ENCODE data around the gene DKC1.

Gene DKC1

DNA sequence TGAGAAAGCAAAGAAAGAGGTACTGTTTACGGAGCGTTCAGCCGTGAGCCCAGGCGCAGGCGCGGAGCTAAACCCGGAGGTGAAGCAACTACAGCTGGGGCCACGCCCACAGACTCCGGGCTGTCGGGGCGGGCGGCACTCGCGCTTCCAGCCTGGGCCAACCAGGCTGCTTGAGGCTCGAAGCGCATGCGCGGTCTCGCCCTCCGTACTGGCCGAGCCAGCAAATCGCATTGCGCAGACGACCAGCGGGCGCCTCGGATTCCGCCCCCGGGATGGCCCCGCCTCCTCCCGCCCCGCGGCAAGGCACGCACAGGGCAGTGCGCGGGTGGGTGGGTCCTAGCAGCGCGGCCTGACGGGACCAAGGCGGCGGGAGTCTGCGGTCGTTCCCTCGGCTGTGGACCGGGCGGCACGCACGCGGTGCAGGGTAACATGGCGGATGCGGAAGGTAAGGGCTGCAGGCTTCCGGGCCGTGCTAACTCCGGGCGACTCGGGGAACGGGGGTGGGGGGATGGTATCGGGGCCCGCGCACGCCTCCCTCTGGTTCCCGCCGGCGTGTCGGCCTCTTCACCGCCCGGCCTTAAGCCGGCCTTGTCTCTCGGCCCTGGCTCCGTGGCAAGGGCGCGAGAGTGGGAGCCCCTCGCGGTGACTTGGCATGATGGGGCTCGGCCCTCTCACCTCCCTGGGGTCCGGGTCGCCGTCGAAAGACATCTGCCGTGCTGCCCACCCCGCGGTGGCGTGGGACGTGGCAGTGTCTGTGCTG lies at the start of gene DKC1:
TSS of gene DKC1 (plus strand) at position 328 of the 760 bp plus-strand sequence. CDS start at position 430, 102 bp downstream.
- H3K4me1 Mint-ChIP-seq = peaks cover 2 to 10% of the 10 kb centered on the region in 2 donors
- H3K36me3 Mint-ChIP-seq = peaks cover 2 to 4% of the 10 kb centered on the region in 2 donors
- ATAC-seq (replicated peaks) (peak; percentile 85 to 89), DNase-seq (peak; percentile 94)
- H3K27me3 Mint-ChIP-seq = no peaks in the 10 kb centered on the region
- H3K27ac Mint-ChIP-seq = peak within 1 kb of the TSS; percentile 98
- H3K9me3 Mint-ChIP-seq = no peaks in the 10 kb centered on the region
- peak within 1 kb of the TSS; percentile 91 to 93 for H3K4me3 Mint-ChIP-seq

DNA sequence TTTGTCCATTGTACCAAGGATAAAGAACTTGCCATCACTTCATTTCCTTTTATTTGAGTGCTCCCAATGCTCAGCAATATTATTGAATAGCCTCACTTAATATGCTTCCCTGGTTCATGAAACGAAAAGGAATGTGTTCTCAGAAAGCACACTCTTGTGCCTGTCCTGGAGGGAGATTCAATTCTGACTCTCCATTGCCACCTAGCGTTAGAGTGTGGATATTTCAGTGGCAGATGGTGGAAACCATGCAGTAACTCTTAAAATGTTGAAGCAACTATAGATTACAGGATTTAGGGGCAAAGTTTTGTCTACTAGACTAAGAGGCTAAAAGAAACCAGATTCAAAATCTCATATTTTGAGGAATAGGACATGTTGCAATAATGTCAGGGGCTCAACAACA lies 47.7 kb upstream of the DKC1 start:
- Mint-ChIP-seq H3K27me3 (no peaks in the 10 kb centered on the region), H3K36me3 (peaks cover 12 to 16% of the 10 kb centered on the region in 2 donors), H3K27ac (no peak overlapping the region), H3K9me3 (no peaks in the 10 kb centered on the region), H3K4me3 (no peak overlapping the region), H3K4me1 (peaks cover 29 to 48% of the 10 kb centered on the region in 2 donors)
- DNase-seq (peak; percentile 16), ATAC-seq (replicated peaks) (peak; percentile 60 to 65)

DNA sequence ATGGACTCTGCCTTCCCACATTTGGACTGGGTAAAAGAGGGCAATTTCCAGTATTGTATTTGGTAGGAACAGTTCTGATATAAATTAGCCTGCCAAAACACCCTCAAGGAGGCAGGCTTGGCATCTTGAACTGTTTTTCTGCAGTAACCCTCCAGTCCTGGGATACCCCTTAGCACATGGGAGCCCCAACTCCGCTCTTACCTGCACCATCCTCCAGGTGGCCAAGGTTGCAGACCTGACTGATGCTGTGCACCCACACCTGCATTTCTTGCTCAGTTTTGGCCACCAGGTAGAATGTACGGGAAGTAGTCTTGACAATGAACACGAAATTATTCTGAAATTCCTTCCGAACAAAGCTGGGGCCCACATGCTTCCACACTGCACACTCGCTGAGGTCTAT lies 46.8 kb upstream of the DKC1 start:
- H3K36me3 Mint-ChIP-seq = peaks cover 11 to 16% of the 10 kb centered on the region in 2 donors
- peaks cover 28 to 46% of the 10 kb centered on the region in 2 donors for H3K4me1 Mint-ChIP-seq
- H3K9me3 Mint-ChIP-seq = no peaks in the 10 kb centered on the region
- ATAC-seq (replicated peaks) (no peak), DNase-seq (no peak)
- H3K4me3 Mint-ChIP-seq = no peak overlapping the region
- H3K27me3 Mint-ChIP-seq = no peaks in the 10 kb centered on the region
- no peak overlapping the region for H3K27ac Mint-ChIP-seq

DNA sequence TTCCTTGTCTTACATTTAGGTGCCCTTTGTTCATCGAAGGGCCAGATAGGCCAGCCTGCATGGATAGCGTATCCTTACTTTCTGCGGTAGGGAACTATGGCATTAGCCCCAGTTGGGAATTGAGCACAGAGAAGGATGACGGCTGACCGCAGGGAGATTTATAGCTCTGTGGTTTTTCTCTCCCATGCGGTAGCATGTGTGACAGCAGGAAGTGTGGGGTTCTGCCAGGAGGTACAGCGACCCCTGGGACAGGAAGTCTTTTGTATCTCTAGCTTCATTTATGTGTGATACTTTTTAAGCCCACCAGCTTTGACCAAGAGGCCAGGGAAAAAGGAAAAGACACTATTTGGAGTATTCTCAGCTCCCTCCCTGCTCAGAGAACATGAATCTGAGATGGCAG lies 44.8 kb upstream of the DKC1 start:
- ATAC-seq (replicated peaks) (no peak), DNase-seq (no peak)
- Mint-ChIP-seq H3K9me3 (no peaks in the 10 kb centered on the region), H3K27me3 (no peaks in the 10 kb centered on the region), H3K4me3 (no peak overlapping the region), H3K36me3 (peaks cover 3% of the 10 kb centered on the region in 2 donors), H3K27ac (no peak overlapping the region), H3K4me1 (peaks cover 21 to 34% of the 10 kb centered on the region in 2 donors)

DNA sequence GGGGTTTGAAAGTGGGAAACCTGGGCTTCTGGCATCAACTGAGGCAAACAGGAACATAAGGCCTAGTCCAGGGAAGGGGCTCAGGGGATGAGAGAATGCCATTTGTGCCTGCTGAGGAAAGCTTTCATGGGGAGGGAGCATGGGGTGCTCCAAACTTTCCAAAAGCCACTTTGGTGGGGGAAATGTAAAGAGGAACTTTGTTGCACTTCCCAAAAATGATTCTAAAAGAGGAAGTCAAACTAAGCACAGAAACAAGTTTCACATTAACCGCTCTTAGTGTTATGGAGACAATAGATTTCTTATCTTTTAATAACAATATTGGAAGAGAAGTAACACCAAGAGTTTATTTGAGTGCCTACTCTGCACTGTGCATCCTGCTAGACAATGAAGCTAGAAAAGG lies 44.0 kb upstream of the DKC1 start:
- Mint-ChIP-seq H3K4me3 (peak overlapping the region; percentile 22 to 33), H3K27ac (peak overlapping the region; percentile 16), H3K4me1 (peaks cover 18 to 29% of the 10 kb centered on the region in 2 donors), H3K9me3 (no peaks in the 10 kb centered on the region), H3K36me3 (no peaks in the 10 kb centered on the region), H3K27me3 (no peaks in the 10 kb centered on the region)
- peak; percentile 44 to 48 for ATAC-seq (replicated peaks)
- no peak for DNase-seq

DNA sequence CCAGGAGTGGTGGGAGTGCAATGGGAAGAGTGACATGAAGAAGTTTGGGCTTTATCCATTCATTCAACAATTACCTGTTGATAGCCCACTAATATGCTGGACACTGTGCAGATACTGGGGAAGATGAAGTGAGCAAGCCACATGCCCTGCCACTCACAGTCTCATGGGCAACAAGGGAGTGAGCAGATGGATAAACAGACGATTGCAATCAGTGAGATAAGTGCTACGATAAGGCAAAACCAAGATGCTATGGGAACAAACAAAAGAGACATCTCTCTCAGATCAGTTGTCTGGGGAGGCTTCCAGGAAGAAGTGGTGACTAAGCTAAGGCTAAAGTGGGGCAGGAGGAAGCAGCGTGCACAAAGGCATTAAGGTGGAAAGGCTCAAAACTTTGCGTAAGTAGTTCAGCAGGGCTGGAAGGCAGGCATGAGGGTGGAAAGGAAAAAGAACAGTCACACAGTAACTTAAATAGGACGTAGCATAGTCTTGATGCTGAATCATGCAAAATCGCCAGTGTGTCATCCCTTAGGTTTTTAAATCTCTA lies 43.5 kb upstream of the DKC1 start:
- H3K27me3 Mint-ChIP-seq = no peaks in the 10 kb centered on the region
- H3K4me1 Mint-ChIP-seq = peaks cover 18 to 29% of the 10 kb centered on the region in 2 donors
- ATAC-seq (replicated peaks) = peak; percentile 63 to 66
- peak overlapping the region; percentile 22 to 33 for H3K4me3 Mint-ChIP-seq
- H3K9me3 Mint-ChIP-seq = no peaks in the 10 kb centered on the region
- DNase-seq = no peak
- no peaks in the 10 kb centered on the region for H3K36me3 Mint-ChIP-seq
- H3K27ac Mint-ChIP-seq = peak overlapping the region; percentile 16

DNA sequence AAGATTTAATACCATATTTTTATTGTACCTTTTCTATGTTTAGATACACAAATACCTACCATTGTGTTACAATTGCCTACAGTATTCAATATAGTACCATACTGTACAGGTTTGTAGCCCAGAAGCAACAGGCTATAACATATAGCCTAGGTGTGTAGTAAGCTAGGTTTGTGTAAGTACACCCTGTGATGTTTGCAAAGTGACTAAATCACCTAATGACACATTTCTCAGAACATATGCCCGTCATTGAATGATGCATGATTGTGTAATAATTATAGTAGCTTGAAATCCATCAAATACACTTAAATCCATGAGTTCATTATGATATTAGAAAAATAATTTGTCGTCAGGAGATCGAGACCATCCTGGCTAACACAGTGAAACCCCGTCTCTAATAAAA lies 42.6 kb upstream of the DKC1 start:
- ATAC-seq (replicated peaks) (no peak), DNase-seq (no peak)
- Mint-ChIP-seq H3K27me3 (no peaks in the 10 kb centered on the region), H3K27ac (no peak overlapping the region), H3K36me3 (no peaks in the 10 kb centered on the region), H3K9me3 (no peaks in the 10 kb centered on the region), H3K4me3 (no peak overlapping the region), H3K4me1 (peaks cover 20 to 32% of the 10 kb centered on the region in 2 donors)

DNA sequence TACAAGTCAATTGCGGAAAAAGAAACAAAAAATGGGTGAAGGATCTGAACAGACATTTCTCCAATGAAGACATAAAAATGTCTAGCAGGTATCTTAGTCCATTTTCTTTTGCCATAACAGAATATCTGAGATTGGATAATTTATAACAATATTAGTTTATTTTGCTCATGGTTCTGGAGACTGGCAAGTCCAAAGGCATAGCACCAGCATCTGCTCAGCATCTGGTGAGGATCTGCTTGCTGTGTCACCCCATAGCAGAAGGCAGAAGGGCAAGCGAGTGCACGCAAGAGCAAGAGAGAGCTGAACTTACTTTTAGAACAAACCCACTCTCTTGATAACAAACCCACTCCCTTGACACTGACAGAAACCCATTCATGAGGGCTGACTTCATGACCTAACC lies 41.5 kb upstream of the DKC1 start:
- H3K4me1 Mint-ChIP-seq = peaks cover 26 to 41% of the 10 kb centered on the region in 2 donors

DNA sequence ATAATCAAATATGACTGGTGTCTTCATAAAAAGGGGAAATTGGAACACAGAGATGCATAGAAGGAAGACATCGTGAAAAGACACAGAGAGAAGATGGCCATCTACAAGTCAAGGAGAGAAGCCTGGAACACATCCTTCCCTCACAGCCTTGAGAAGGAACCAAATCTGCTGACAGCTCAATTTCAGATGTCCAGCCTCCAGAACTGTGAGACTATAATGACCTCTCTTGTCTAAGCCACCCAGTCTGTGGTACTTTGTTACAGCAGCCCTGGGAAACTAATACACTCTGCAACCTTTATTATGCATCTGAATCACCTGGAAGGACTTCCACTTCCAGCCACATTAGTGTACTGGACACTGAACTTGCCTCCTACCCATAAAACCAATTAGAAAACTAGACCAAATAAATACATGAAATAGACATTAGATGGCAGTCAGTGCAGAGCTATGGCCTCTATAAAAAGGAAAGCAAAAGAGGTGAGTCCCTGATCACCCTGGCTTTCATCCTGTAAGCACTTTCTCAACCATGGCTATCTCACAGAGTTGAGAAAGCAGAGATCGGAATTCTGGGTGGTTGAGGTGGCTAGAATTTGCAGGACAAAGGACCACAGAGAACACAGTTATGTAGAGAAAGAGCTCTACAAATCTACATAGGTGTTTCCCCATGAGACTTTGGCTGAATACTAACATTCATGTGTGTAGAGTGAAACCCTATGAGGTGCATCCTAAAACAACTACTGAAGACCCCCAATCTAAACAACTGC lies 37.5 kb upstream of the DKC1 start:
- H3K4me1 Mint-ChIP-seq = peaks cover 20 to 53% of the 10 kb centered on the region in 2 donors
- no peaks in the 10 kb centered on the region for H3K36me3 Mint-ChIP-seq
- peaks cover 0 to 3% of the 10 kb centered on the region in 2 donors for H3K9me3 Mint-ChIP-seq
- no peak overlapping the region for H3K27ac Mint-ChIP-seq
- DNase-seq (no peak), ATAC-seq (replicated peaks) (peak; percentile 53 to 57)
- no peak overlapping the region for H3K4me3 Mint-ChIP-seq
- H3K27me3 Mint-ChIP-seq = no peaks in the 10 kb centered on the region

More for the DNA sequence above, 41.5 kb upstream of the DKC1 start:
- no peaks in the 10 kb centered on the region for H3K27me3 Mint-ChIP-seq
- H3K4me3 Mint-ChIP-seq = no peak overlapping the region
- ATAC-seq (replicated peaks) (no peak), DNase-seq (no peak)
- no peaks in the 10 kb centered on the region for H3K36me3 Mint-ChIP-seq
- no peaks in the 10 kb centered on the region for H3K9me3 Mint-ChIP-seq
- no peak overlapping the region for H3K27ac Mint-ChIP-seq

DNA sequence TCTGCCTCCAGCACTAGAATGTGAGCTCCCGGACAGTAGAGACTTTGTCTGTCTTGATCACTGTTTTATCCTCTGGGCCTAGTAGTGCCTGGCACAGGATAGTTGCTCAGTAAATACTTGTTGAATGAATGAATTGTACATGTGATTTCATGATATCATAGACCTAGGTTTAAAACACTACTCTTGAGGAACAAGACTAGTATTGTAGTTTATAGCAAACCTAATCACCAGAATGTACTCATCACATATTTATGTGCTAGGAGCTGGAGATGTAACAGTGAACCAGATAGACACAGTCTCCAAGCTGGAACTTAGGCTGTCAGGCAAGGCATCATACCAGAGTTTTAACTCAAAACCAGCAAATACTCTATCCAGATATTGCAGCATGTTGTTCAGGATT lies 35.2 kb upstream of the DKC1 start:
- Mint-ChIP-seq H3K4me3 (no peak overlapping the region), H3K9me3 (peaks cover 0 to 3% of the 10 kb centered on the region in 2 donors), H3K4me1 (peaks cover 26 to 74% of the 10 kb centered on the region in 2 donors), H3K27ac (no peak overlapping the region), H3K36me3 (no peaks in the 10 kb centered on the region), H3K27me3 (no peaks in the 10 kb centered on the region)
- ATAC-seq (replicated peaks) (no peak), DNase-seq (no peak)

DNA sequence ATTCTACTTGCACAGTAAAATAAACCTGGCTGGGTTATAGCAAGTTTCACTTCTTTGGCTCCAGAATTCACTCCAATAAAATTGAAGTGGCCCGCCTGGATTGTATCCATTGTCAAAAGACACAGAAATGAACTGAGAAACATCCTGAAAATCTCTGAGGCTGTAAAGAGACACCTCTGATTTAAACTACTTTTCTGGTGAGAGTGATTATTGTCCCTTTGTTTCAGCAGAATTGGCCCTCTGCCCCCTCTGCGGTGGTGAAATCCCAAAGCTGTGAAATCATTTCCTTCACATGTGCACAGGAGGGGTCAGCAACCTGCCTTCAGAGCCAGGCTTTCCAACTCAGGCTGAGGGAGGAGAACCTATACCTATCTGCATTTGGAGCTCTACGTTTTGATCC lies 34.8 kb upstream of the DKC1 start:
- H3K27me3 Mint-ChIP-seq = no peaks in the 10 kb centered on the region
- no peak for DNase-seq

DNA sequence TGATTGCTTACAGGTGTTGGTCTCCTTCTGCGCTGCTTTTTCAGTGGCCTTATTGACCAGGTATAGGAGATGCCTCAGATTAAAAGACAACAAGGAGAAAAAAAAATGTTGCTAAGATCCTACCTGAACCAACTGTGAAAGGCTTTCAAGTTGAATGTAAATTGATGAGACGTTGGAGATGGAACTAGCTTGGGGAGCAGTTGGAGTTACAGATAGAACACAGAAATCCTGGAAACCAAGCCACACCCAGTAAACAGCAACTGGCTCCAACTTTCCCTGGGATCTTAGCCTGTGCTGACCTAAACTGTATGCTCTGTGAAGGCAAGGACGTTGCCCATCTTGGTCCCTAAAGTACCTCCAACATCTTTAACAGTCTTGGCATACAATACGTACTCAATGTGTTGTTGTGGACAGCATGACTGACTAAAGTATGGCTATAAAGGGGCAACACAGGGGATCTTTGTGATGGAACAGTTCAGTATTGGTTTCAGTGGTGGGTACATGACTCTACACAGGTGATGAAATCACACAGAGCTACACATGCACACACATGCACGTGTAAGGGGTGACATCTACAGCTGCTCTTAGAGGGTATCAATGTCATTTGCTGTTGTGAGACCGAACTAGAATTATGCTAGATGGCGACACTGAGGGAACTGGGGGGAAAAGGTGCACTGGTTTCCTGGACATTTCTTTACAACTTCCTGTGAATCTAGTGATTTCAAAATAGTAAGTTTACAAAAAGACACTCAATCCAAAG lies 34.1 kb upstream of the DKC1 start:
- Mint-ChIP-seq H3K4me3 (no peak overlapping the region), H3K27me3 (no peaks in the 10 kb centered on the region), H3K9me3 (peaks cover 0 to 3% of the 10 kb centered on the region in 2 donors), H3K27ac (no peak overlapping the region), H3K36me3 (no peaks in the 10 kb centered on the region), H3K4me1 (peaks cover 33 to 84% of the 10 kb centered on the region in 2 donors)
- no peak for DNase-seq
- no peak for ATAC-seq (replicated peaks)

More for the DNA sequence above, 34.8 kb upstream of the DKC1 start:
- no peaks in the 10 kb centered on the region for H3K36me3 Mint-ChIP-seq
- H3K4me1 Mint-ChIP-seq = peaks cover 29 to 79% of the 10 kb centered on the region in 2 donors
- ATAC-seq (replicated peaks) = no peak
- no peak overlapping the region for H3K4me3 Mint-ChIP-seq
- H3K9me3 Mint-ChIP-seq = peaks cover 0 to 3% of the 10 kb centered on the region in 2 donors
- no peak overlapping the region for H3K27ac Mint-ChIP-seq

DNA sequence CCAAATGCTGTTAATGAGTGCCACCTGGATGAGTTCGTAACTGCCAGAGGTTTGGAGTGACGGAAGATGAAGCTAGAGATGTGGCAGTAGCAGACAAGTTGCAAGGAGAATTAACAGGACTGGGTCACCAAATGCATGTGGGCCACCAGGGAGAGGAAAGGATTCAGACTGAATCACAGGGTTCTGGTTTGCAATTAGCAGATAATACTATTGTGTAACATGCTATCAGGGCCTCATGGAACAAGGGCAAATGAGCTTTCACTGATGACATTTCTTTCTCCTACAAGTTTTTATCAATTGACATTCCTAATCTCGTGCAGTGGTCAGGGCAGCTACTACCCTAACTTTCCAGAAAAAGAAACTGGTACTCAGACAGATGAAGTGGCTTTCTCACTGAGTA lies 33.2 kb upstream of the DKC1 start:
- peaks cover 0 to 3% of the 10 kb centered on the region in 2 donors for H3K9me3 Mint-ChIP-seq
- no peaks in the 10 kb centered on the region for H3K27me3 Mint-ChIP-seq
- DNase-seq (no peak), ATAC-seq (replicated peaks) (no peak)
- H3K36me3 Mint-ChIP-seq = no peaks in the 10 kb centered on the region
- H3K4me3 Mint-ChIP-seq = no peak overlapping the region
- H3K4me1 Mint-ChIP-seq = peaks cover 35 to 91% of the 10 kb centered on the region in 2 donors
- no peak overlapping the region for H3K27ac Mint-ChIP-seq
